ENCODE measurements around the gene SBF2. TPM values are rescaled to one million over a fixed set of nuclear protein-coding genes. Genes with fewer than 3 reads are reported as not detected.

The SBF2 gene
- total and polyA plus RNA-seq, 10 donors, result 3.6 to 70.9 (median 57.1) TPM

GRCh38 chr11:9759519-9760192 lies 534.4 kb downstream of the SBF2 start:
- H3K27ac ChIP-seq, result peak overlapping the region; percentile 1 to 87 (median 83)
- peaks cover 30 to 60% (median 50%) of the 10 kb centered on the region in 6 donors for H3K4me1 ChIP-seq
- TF ChIP-seq CTCF (IDR thresholded peaks at IDR 0.05 in 8 of 11, conservative IDR thresholded peaks at IDR 0.05 in 3 of 11) (no peak), POLR2AphosphoS5 (IDR thresholded peaks at IDR 0.05) (no peak), POLR2A (IDR thresholded peaks at IDR 0.05) (no peak)
- no peaks in the 10 kb centered on the region for H3K27me3 ChIP-seq (replicated peaks in 1 of 7)
- intact Hi-C loops (cut with DNase I; ENCODE audit: low total_unique reads), result loop anchor here (5.0 to 10.0 kb wide), 3 partner anchors 215 to 563 kb away; no protein-coding TSS in a partner anchor
- no peaks in the 10 kb centered on the region for H3K36me3 ChIP-seq
- WGBS, 5 donors, result 52 to 60% (median 53%) methylated on average over 10 of the region's 10 CpGs
- H3K4me3 ChIP-seq, result peak overlapping the region in 3 of 8 donors; percentile 63 to 92 (median 73)
- no peaks in the 10 kb centered on the region for H3K9me3 ChIP-seq
- DNase-seq, result peak; percentile 81

- H3K4me1 ChIP-seq, result peaks cover 30 to 68% (median 58%) of the 10 kb centered on the region in 6 donors
- no peaks in the 10 kb centered on the region for H3K9me3 ChIP-seq
- H3K36me3 ChIP-seq, result peaks cover 0 to 4% (median 0%) of the 10 kb centered on the region in 6 donors
- peak overlapping the region; percentile 38 to 92 (median 72) for H3K4me3 ChIP-seq
- peak overlapping the region; percentile 70 to 87 (median 83) for H3K27ac ChIP-seq
- WGBS, 5 donors, result 12 to 23% (median 16%) methylated on average over 46 to 58 of the region's 58 CpGs
- peak; percentile 91 for DNase-seq
- no peaks in the 10 kb centered on the region for H3K27me3 ChIP-seq (replicated peaks in 1 of 7)
- TF ChIP-seq CTCF (IDR thresholded peaks at IDR 0.05 in 8 of 11, conservative IDR thresholded peaks at IDR 0.05 in 3 of 11), result peak in 1 of 11 experiments; percentile 10
- TF ChIP-seq POLR2A (IDR thresholded peaks at IDR 0.05), result no peak
- peak; percentile 27 to 80 (median 65) for TF ChIP-seq POLR2AphosphoS5 (IDR thresholded peaks at IDR 0.05)
- intact Hi-C loops (cut with DNase I; ENCODE audit: low total_unique reads), result loop anchor here (5.0 to 10.0 kb wide), 2 partner anchors 216 to 563 kb away; no protein-coding TSS in a partner anchor
Observed at GRCh38 chr11:9758637-9759518, 535.1 kb downstream of the SBF2 start.

GRCh38 chr11:9757809-9758636 lies 536.0 kb downstream of the SBF2 start:
- WGBS, 5 donors, result 2 to 5% (median 3%) methylated on average over 46 to 64 of the region's 64 CpGs
- H3K36me3 ChIP-seq, result peaks cover 0 to 6% (median 0%) of the 10 kb centered on the region in 6 donors
- TF ChIP-seq POLR2A (IDR thresholded peaks at IDR 0.05), result no peak
- TF ChIP-seq CTCF (IDR thresholded peaks at IDR 0.05 in 8 of 11, conservative IDR thresholded peaks at IDR 0.05 in 3 of 11), result peak; percentile 3 to 97 (median 93)
- peak; percentile 80 to 85 (median 84) for TF ChIP-seq POLR2AphosphoS5 (IDR thresholded peaks at IDR 0.05)

More at GRCh38 chr11:9757809-9758636, 536.0 kb downstream of the SBF2 start:
- Histone ChIP-seq H3K4me3 (peak overlapping the region; percentile 38 to 92 (median 72)), H3K9me3 (no peaks in the 10 kb centered on the region), H3K27ac (peak overlapping the region; percentile 70 to 87 (median 83)), H3K27me3 (replicated peaks in 1 of 7) (no peaks in the 10 kb centered on the region), H3K4me1 (peaks cover 30 to 75% (median 61%) of the 10 kb centered on the region in 6 donors)
- intact Hi-C loops (cut with DNase I; ENCODE audit: low total_unique reads), result loop anchor here (5.0 to 10.0 kb wide), 2 partner anchors 217 to 564 kb away; no protein-coding TSS in a partner anchor
- peak; percentile 98 for DNase-seq

All from spleen (tissue), 11 donors.